ENCODE data around the gene ITFG1. TPM values are rescaled to one million over a fixed set of nuclear protein-coding genes. Genes with fewer than 3 reads are reported as not detected.

The ITFG1 gene
- total RNA-seq, 1 experiment from 2014 or later = 38.2 TPM

GRCh38 chr16:47254756-47255155 is 206.1 kb downstream of the ITFG1 start:
- Histone ChIP-seq H3K36me3 (ENCODE audit: control insufficient read depth, insufficient read depth, low read length) (no peaks in the 10 kb centered on the region), H3K9me3 (no peaks in the 10 kb centered on the region; the same call in 1 of the 2 replicates), H3K4me1 (no peaks in the 10 kb centered on the region), H3K4me3 (ENCODE audit: low read depth, low read length) (no peak overlapping the region), H3K27me3 (replicated peaks; ENCODE audit: control insufficient read depth, insufficient read depth, low read length) (no peaks in the 10 kb centered on the region)
- Mint-ChIP-seq H3K4me3 (ENCODE audit: unreplicated experiment) (no peak overlapping the region), H3K36me3 (ENCODE audit: insufficient read depth, unreplicated experiment) (no peaks in the 10 kb centered on the region), H3K27me3 (ENCODE audit: insufficient read depth, unreplicated experiment) (no peaks in the 10 kb centered on the region), H3K9me3 (ENCODE audit: unreplicated experiment) (no peaks in the 10 kb centered on the region), H3K4me1 (ENCODE audit: low read depth, unreplicated experiment) (no peaks in the 10 kb centered on the region), H3K27ac (ENCODE audit: unreplicated experiment) (no peak overlapping the region)
- BruUV-seq (replicated peaks) = no TSS peak
- intact Hi-C loops (cut with micrococcal nuclease; ENCODE audit: unreplicated experiment) = no loop called here
- DNase-seq = no peak
- CTCF ChIA-PET = no interaction called here
- TF ChIP-seq, protein P1, sequence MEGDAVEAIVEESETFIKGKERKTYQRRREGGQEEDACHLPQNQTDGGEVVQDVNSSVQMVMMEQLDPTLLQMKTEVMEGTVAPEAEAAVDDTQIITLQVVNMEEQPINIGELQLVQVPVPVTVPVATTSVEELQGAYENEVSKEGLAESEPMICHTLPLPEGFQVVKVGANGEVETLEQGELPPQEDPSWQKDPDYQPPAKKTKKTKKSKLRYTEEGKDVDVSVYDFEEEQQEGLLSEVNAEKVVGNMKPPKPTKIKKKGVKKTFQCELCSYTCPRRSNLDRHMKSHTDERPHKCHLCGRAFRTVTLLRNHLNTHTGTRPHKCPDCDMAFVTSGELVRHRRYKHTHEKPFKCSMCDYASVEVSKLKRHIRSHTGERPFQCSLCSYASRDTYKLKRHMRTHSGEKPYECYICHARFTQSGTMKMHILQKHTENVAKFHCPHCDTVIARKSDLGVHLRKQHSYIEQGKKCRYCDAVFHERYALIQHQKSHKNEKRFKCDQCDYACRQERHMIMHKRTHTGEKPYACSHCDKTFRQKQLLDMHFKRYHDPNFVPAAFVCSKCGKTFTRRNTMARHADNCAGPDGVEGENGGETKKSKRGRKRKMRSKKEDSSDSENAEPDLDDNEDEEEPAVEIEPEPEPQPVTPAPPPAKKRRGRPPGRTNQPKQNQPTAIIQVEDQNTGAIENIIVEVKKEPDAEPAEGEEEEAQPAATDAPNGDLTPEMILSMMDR (IDR thresholded peaks at IDR 0.05; ENCODE audit: insufficient read depth in 1 of 2, low read depth in 1 of 2, low read length in 1 of 2, severe bottlenecking in 1 of 2, unreplicated experiment in 1 of 2) = no peak
- POLR2A ChIA-PET = no interaction called here

- Mint-ChIP-seq H3K4me3 (ENCODE audit: unreplicated experiment) (no peak overlapping the region), H3K27me3 (ENCODE audit: insufficient read depth, unreplicated experiment) (no peaks in the 10 kb centered on the region), H3K4me1 (ENCODE audit: low read depth, unreplicated experiment) (no peaks in the 10 kb centered on the region), H3K36me3 (ENCODE audit: insufficient read depth, unreplicated experiment) (no peaks in the 10 kb centered on the region), H3K9me3 (ENCODE audit: unreplicated experiment) (no peaks in the 10 kb centered on the region), H3K27ac (ENCODE audit: unreplicated experiment) (no peak overlapping the region)
- intact Hi-C loops (cut with micrococcal nuclease; ENCODE audit: unreplicated experiment) = no loop called here
- Histone ChIP-seq H3K4me3 (ENCODE audit: low read depth, low read length) (no peak overlapping the region), H3K27me3 (replicated peaks; ENCODE audit: control insufficient read depth, insufficient read depth, low read length) (no peaks in the 10 kb centered on the region), H3K9me3 (no peaks in the 10 kb centered on the region), H3K36me3 (ENCODE audit: control insufficient read depth, insufficient read depth, low read length) (no peaks in the 10 kb centered on the region), H3K4me1 (no peaks in the 10 kb centered on the region)
- ChIA-PET CTCF (no interaction called here), POLR2A (no interaction called here)
- no TSS peak for BruUV-seq (replicated peaks)
- TF ChIP-seq, protein P1 (IDR thresholded peaks at IDR 0.05; ENCODE audit: insufficient read depth in 1 of 2, low read depth in 1 of 2, low read length in 1 of 2, severe bottlenecking in 1 of 2, unreplicated experiment in 1 of 2) = no peak
- DNase-seq = no peak
These were observed 209.9 kb downstream of the ITFG1 start for GRCh38 chr16:47250983-47251382.

DNA sequence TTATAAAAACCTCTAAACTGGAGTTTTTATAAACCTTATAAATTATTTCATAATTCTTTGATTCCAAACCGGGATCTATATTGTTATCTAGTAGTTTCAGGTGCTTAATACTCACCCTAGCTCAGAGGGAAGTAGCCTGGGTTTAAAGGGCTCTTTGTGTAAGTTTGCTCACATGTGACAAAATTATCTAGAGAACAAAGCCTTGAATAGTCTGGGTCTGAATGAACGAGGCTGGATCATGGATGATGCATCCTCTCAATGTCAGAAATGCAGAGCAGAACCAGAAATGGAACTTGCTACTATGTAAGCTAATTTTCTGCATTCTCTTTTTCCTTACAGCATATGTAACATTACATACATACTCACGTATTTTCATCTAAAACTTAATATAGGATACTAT is 213.2 kb downstream of the ITFG1 start:
- Histone ChIP-seq H3K4me1 (0 out of 2 replicates have a peak, but pooled peaks cover 3% of the 10 kb centered on the region), H3K9me3 (no peaks in the 10 kb centered on the region), H3K4me3 (ENCODE audit: low read depth, low read length) (no peak overlapping the region), H3K36me3 (ENCODE audit: control insufficient read depth, insufficient read depth, low read length) (no peaks in the 10 kb centered on the region), H3K27me3 (replicated peaks; ENCODE audit: control insufficient read depth, insufficient read depth, low read length) (no peaks in the 10 kb centered on the region)
- no TSS peak for BruUV-seq (replicated peaks)
- POLR2A ChIA-PET = no interaction called here
- Mint-ChIP-seq H3K27ac (ENCODE audit: unreplicated experiment) (no peak overlapping the region), H3K4me3 (ENCODE audit: unreplicated experiment) (no peak overlapping the region), H3K27me3 (ENCODE audit: insufficient read depth, unreplicated experiment) (no peaks in the 10 kb centered on the region), H3K9me3 (ENCODE audit: unreplicated experiment) (no peaks in the 10 kb centered on the region), H3K4me1 (ENCODE audit: low read depth, unreplicated experiment) (no peaks in the 10 kb centered on the region), H3K36me3 (ENCODE audit: insufficient read depth, unreplicated experiment) (no peaks in the 10 kb centered on the region)
- no peak for DNase-seq
- TF ChIP-seq, protein P1 (IDR thresholded peaks at IDR 0.05; ENCODE audit: insufficient read depth in 1 of 2, low read depth in 1 of 2, low read length in 1 of 2, severe bottlenecking in 1 of 2, unreplicated experiment in 1 of 2) = no peak
- CTCF ChIA-PET = no interaction called here
- intact Hi-C loops (cut with micrococcal nuclease; ENCODE audit: unreplicated experiment) = no loop called here
